A673 (cell line): Measurements from ENCODE around the gene TNFRSF6B. TPM values are rescaled to one million over a fixed set of nuclear protein-coding genes. Genes with fewer than 3 reads are reported as not detected.

Experiments
- BruUV-seq: library from RNA; stranded (reverse); fragments of 400-500 nt; replicated peaks from 2 replicates; lab custom pipeline; 2021; lab: Mats Ljungman, UMichigan
- CTCF ChIA-PET: fragments of 300-600 bp; sonication (Branson Sonifier 250); formaldehyde crosslinking; loops from one replicate; lab custom pipeline; 2022; ENCODE audit warnings: antibody characterized with exemption; lab: Charles Lee
- POLR2A ChIA-PET: fragments of 300-600 bp; sonication (Branson Sonifier 250); formaldehyde crosslinking; loops from one replicate; lab custom pipeline; 2022; ENCODE audit warnings: antibody characterized with exemption; ENCODE audit not compliant: low non-redundant PET; lab: Charles Lee
- DNase-seq: peaks from one replicate; pipeline ENCODE4 v3.0.0-alpha.2; 2015; ENCODE audit warnings: low spot score
- H3K27ac ChIP-seq: fragments of 200-600 bp; sonication (generic); 2 replicates; pipeline ENCODE4 v1.5.1; 2016; ENCODE audit warnings: mixed run types, low read depth, mild to moderate bottlenecking, mixed read lengths, antibody characterized with exemption, low read length; ENCODE audit not compliant: poor library complexity, severe bottlenecking
- H3K27me3 ChIP-seq: fragments of 200-600 bp; sonication (generic); replicated peaks from 2 replicates; pipeline ENCODE4 v1.6.1; 2017; ENCODE audit warnings: mixed run types, low read depth, mild to moderate bottlenecking, mixed read lengths, antibody characterized with exemption, low read length; ENCODE audit not compliant: insufficient read depth, poor library complexity
- H3K36me3 ChIP-seq: fragments of 200-600 bp; sonication (generic); 2 replicates; pipeline ENCODE4 v1.6.1; 2016; ENCODE audit warnings: mixed run types, mild to moderate bottlenecking, mixed read lengths, antibody characterized with exemption, low read length; ENCODE audit not compliant: insufficient read depth, poor library complexity, severe bottlenecking
- H3K4me1 ChIP-seq: fragments of 200-600 bp; sonication (generic); 2 replicates; pipeline ENCODE4 v1.6.1; 2017; ENCODE audit warnings: mixed run types, mild to moderate bottlenecking, mixed read lengths, antibody characterized with exemption, low read length; ENCODE audit not compliant: insufficient read depth, poor library complexity, severe bottlenecking
- H3K4me3 ChIP-seq: fragments of 200-600 bp; sonication (generic); 2 replicates; pipeline ENCODE4 v1.5.1; 2016; ENCODE audit warnings: low read depth, mixed run types, mild to moderate bottlenecking, mixed read lengths, low read length; ENCODE audit not compliant: poor library complexity, severe bottlenecking
- H3K9me3 ChIP-seq: fragments of 200-600 bp; sonication (generic); 2 replicates; pipeline ENCODE4 v1.6.1; 2016; ENCODE audit warnings: mixed run types, low read depth, mild to moderate bottlenecking, mixed read lengths, antibody characterized with exemption, low read length; ENCODE audit not compliant: poor library complexity, severe bottlenecking
- EZH2 ChIP-seq: fragments of 200-600 bp; sonication (generic); IDR thresholded peaks from 2 replicates; pipeline ENCODE4 v1.6.1; 2017; ENCODE audit warnings: borderline replicate concordance, low read depth, mild to moderate bottlenecking, mixed read lengths, antibody characterized with exemption, low read length; ENCODE audit not compliant: poor library complexity, severe bottlenecking
- intact Hi-C: fragments of 100-400 bp; cut with micrococcal nuclease; formaldehyde crosslinking; loops from one replicate; pipeline ENCODE4 v1.10.0; 2022; ENCODE audit not compliant: unreplicated experiment
- total RNA-seq: library from RNA; stranded (reverse); gene quantifications from 2 replicates; pipeline ENCODE4 v1.2.3, GENCODE V29; 2021
- TF ChIP-seq, protein P1 (sequence below): fragments of 300-800, 200-600 bp; sonication (generic); conservative IDR thresholded peaks from 2 replicates; pipeline ENCODE4 v1.5.1; 2017; ENCODE audit warnings: low read depth, mild to moderate bottlenecking, antibody characterized with exemption, low read length, moderate library complexity, mixed read lengths

The TNFRSF6B gene
- total RNA-seq, 1 experiment from 2014 or later, result not detected

- POLR2A ChIA-PET, result no interaction called here
- no TSS peak for BruUV-seq
- CTCF ChIA-PET, result interaction anchor here (0.6 kb wide), 1 partner anchor 679 kb away, joined by 5 read pairs; no protein-coding TSS in a partner anchor
- Histone ChIP-seq H3K4me1 (peaks cover 22% of the 10 kb centered on the region), H3K27me3 (no peaks in the 10 kb centered on the region), H3K9me3 (no peaks in the 10 kb centered on the region), H3K27ac (peak overlapping the region; percentile 88), H3K36me3 (no peaks in the 10 kb centered on the region), H3K4me3 (peak overlapping the region; percentile 95)
- no peak for DNase-seq
- intact Hi-C loops, result no loop called here
- TF ChIP-seq, protein P1, sequence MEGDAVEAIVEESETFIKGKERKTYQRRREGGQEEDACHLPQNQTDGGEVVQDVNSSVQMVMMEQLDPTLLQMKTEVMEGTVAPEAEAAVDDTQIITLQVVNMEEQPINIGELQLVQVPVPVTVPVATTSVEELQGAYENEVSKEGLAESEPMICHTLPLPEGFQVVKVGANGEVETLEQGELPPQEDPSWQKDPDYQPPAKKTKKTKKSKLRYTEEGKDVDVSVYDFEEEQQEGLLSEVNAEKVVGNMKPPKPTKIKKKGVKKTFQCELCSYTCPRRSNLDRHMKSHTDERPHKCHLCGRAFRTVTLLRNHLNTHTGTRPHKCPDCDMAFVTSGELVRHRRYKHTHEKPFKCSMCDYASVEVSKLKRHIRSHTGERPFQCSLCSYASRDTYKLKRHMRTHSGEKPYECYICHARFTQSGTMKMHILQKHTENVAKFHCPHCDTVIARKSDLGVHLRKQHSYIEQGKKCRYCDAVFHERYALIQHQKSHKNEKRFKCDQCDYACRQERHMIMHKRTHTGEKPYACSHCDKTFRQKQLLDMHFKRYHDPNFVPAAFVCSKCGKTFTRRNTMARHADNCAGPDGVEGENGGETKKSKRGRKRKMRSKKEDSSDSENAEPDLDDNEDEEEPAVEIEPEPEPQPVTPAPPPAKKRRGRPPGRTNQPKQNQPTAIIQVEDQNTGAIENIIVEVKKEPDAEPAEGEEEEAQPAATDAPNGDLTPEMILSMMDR, result no peak
- no peak for TF ChIP-seq EZH2
Observed at GRCh38 chr20:63651942-63652191, 44.6 kb upstream of the TNFRSF6B start.

DNA sequence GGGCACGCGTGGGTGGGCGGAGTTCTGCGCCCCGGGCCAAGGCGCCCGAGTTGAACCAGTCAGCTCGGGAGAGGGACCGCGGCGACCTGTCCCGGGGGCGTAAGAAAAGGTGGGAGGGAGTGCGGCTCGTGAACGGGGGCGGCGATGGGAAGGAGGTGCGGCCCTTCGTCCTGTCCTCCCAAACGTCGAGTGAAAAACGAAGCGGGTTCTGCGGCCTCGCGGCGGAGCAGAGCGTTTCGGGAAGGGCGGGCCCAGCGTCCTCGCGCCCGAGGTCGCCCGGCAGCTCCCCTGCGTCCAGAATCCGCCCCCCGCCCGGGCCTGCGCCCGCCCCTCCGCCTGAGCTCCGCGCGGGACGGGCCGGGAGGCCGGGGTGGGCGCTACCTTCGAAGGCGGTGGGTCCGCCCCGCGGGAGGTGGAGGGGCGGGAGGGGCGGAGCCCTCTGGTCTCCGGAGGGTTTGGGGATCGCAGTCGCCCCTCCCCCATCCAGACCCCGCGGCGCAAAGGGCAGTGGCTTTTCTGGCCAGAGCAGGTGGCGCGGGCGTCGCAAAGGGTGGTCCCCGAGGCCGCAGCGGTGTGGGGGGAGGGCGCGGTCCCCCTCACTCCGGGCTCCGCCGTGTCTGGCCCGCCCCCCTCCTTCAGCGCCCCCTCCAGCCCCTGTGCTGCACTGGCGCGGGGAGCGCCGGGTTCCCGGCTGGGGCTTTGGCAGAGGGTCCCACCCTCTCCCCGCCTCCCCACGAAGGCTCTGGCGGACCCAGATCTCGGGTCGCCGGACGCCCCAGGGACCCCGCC, 44.1 kb upstream of the TNFRSF6B start:
- Histone ChIP-seq H3K9me3 (no peaks in the 10 kb centered on the region), H3K4me3 (peak overlapping the region; percentile 95), H3K4me1 (peaks cover 25% of the 10 kb centered on the region), H3K27me3 (no peaks in the 10 kb centered on the region), H3K36me3 (no peaks in the 10 kb centered on the region), H3K27ac (peak overlapping the region; percentile 88)
- POLR2A ChIA-PET, result no interaction called here
- no TSS peak for BruUV-seq
- TF ChIP-seq, protein P1, result peak; percentile 43
- TF ChIP-seq EZH2, result no peak
- DNase-seq, result peak; percentile 65
- CTCF ChIA-PET, result interaction anchor here (0.6 kb wide), 1 partner anchor 680 kb away, joined by 5 read pairs; no protein-coding TSS in a partner anchor
- intact Hi-C loops, result no loop called here

DNA sequence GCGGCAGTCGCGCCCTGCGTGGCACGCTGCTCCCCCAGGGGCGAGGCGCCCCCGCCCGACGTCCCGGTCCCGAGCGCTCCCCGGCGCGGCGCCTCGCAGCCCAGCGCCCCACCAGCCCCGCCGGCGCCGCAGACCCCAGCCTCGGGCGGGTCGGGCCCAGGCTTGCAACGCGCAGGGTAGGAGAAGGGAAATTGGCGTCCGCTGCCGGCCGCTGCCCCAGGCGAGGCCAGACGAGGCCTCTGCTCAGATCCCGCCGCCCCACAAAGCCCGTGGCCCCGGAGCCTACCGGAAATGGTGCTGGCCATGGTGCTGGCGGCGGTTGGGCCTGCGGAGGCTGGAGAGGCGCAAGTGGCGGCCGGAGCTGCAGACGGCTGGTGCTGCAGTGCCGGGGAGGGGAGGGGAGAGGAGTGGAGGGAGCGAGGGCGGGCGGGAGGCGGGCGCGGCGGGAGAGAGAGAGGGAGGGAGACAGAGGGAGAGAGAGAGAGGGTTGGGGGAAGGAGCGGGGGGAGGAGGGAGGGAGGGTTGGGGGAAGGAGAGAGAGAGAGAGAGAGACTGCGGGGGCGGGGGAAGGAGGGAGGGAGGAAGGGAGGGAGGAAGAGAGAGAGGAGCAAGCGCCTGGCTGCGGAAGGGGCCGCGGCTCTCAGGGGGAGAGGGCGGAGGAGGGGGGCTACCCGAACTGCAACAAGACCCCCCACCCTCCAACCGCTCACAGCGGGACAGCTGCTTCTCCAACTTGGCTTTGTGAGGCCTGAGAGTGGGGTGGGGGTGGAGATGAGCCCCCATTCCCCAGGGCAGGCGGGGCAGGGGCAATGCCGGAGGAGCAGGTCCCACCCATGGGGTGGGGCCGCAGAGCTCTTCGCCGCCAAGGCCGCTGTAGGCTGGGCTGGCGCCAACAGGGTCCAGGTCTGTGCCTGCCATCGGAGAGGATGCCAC, 43.1 kb upstream of the TNFRSF6B start, which contains the start of gene STMN3:
STMN3 (minus strand) TSS at position 384 of the 933 bp plus-strand sequence; CDS start at position 305, 79 bp downstream.
- ChIA-PET CTCF (no interaction called here), POLR2A (interaction anchor here (0.5 to 0.6 kb wide), 2 partner anchors 70 to 133 kb away, joined by 4 to 5 read pairs; no protein-coding TSS in a partner anchor)
- peak; percentile 97 for DNase-seq
- intact Hi-C loops, result no loop called here
- peak within 1 kb of the TSS; percentile 88 for H3K27ac ChIP-seq
- TF ChIP-seq, protein P1, result no peak
- no peak for TF ChIP-seq EZH2
- no TSS peak for BruUV-seq
- no peaks in the 10 kb centered on the region for H3K36me3 ChIP-seq
- no peaks in the 10 kb centered on the region for H3K27me3 ChIP-seq
- peaks cover 29% of the 10 kb centered on the region for H3K4me1 ChIP-seq
- peak within 1 kb of the TSS; percentile 95 for H3K4me3 ChIP-seq
- H3K9me3 ChIP-seq, result no peaks in the 10 kb centered on the region
